Heart left ventricle (tissue), 16 donors: ENCODE data around the gene HACD2. TPM values are rescaled to one million over a fixed set of nuclear protein-coding genes. Genes with fewer than 3 reads are reported as not detected.
A peak's percentile ranks its signal among the peaks of the same experiment; 100 is the strongest.

Experiments
- ATAC-seq, 4 donors: fragments of 200-7000 bp; cut with Tn5 transposase; one replicate each; pipeline ENCODE4 v1.9.1; 2020 to 2022; ENCODE audit warnings: moderate library complexity in 4 of 4, mild to moderate bottlenecking in 3 of 4, moderate number of reproducible peaks in 1 of 4
- DNase-seq, 5 donors: peaks; one replicate each; pipeline ENCODE4 v3.0.0-alpha.2; 2020
- H3K27ac ChIP-seq, 12 donors: fragments of 200-600 bp; sonication (generic) in 4 of 12; one replicate each; pipeline versions ENCODE4 v1.5.0 to v1.8.0; 2016 to 2022; ENCODE audit warnings: mild to moderate bottlenecking in 2 of 12
- H3K27me3 ChIP-seq, 9 donors: fragments of 200-600 bp; sonication (generic) in 2 of 9; one replicate each; pipeline versions ENCODE4 v1.5.1 to v1.8.0; 2016 to 2022; ENCODE audit warnings: mild to moderate bottlenecking in 3 of 9
- H3K36me3 ChIP-seq, 9 donors: fragments of 200-600 bp; sonication (generic) in 2 of 9; one replicate each; pipeline versions ENCODE4 v1.5.0 to v1.8.0; 2018 to 2022; ENCODE audit warnings: mild to moderate bottlenecking in 2 of 9
- H3K4me1 ChIP-seq, 12 donors: fragments of 200-600 bp; sonication (generic) in 4 of 12; one replicate each; pipeline versions ENCODE4 v1.5.0 to v1.8.0; 2016 to 2022; ENCODE audit warnings: mild to moderate bottlenecking in 3 of 12
- H3K4me3 ChIP-seq, 12 donors: fragments of 200-600 bp; sonication (generic) in 4 of 12; one replicate each; pipeline versions ENCODE4 v1.5.0 to v1.8.0; 2017 to 2022; ENCODE audit warnings: mild to moderate bottlenecking in 9 of 12, moderate library complexity in 4 of 12
- H3K9me3 ChIP-seq, 12 donors: fragments of 200-600 bp; sonication (generic) in 4 of 12; one replicate each; pipeline versions ENCODE4 v1.5.0 to v1.8.0; 2016 to 2022; ENCODE audit warnings: mild to moderate bottlenecking in 1 of 12
- POLR2A ChIP-seq, 2 donors: fragments of 450-650 bp; IDR thresholded peaks; one replicate each; pipeline ENCODE4 v1.6.1; 2017; ENCODE audit warnings: antibody characterized with exemption in 2 of 2, mild to moderate bottlenecking in 2 of 2, moderate library complexity in 2 of 2
- WGBS, 4 donors: extraction: QIAGEN DNeasy Blood & Tissue Kit in 2 of 4; methylation state at CpG; one replicate each; pipeline versions ENCODE4 v1.1.5 to v1.1.7; 2013 to 2018; 5-methylcytosine and 5-hydroxymethylcytosine counted together
- intact Hi-C, 10 donors: fragments of 100-400 bp; cut with DNase I; formaldehyde crosslinking; loops; one replicate each; pipeline versions ENCODE4 v1.11.1 to v1.14.2; 2022
- polyA plus RNA-seq, 2 donors: library from polyadenylated mRNA; stranded (reverse); fragments of 200-250 nt; gene quantifications; one replicate each; pipeline ENCODE4 v1.2.3, GENCODE V29; 2013
- total RNA-seq, 9 donors: library from RNA; depleted of rRNA in 2 of 9; stranded (reverse); fragments of >200 nt in 2 of 9; fragmentation: NEBNext Ultra II Directional in 3 of 9; extraction: Animal tissue kit (Norgen Biotek cat#: 25700) in 3 of 9; gene quantifications; one replicate each; pipeline versions ENCODE4 v1.1.0 to v1.2.4, GENCODE V29; 2016 to 2023
- TF ChIP-seq, protein P1 (sequence below), 12 donors: fragments of 200-600 bp; sonication (generic) in 4 of 12; IDR thresholded peaks; one replicate each; pipeline versions ENCODE4 v1.5.0 to v1.8.0; 2018 to 2022; ENCODE audit warnings: antibody characterized with exemption in 12 of 12, mild to moderate bottlenecking in 5 of 12
- donor health status: ischemic (EF 13 %, LVEDD 7.1; RV severe dilation, severe dysfunction).
- donor health status: healthy with polysubstance abuse.
- donor health status: DM: no; HTN: yes; CAD: no.
- donor health status: DM: no; HTN: no; CAD: no.
- donor health status: ischemic (EF 25% LVEDD 6.9; RV normal size, moderate dysfunction).
- donor health status: ischemic (EF 25% LVEDD 5.7; RV mildly dilated, moderate dysfunction).
- donor health status: healthy.
- donor health status: DM: yes; HTN: yes; CAD: no.
- donor health status: ischemic (EF 35%, LVEDD 5.7; RV mildly dilated, moderate dysfunction).
- donor health status: nonischemic (EF 11% LVEDD 7.7; RV severe dilation, severe dysfunction).
- donor health status: DM: yes; HTN: yes; CAD: no.
- donor health status: PGD.
- donor health status: ischemic (EF 29% LVEDD 5.4; RV normal size, mild dysfunction).
- donor health status: nonischemic (EF 23%, LVEDD 6.1; RV moderate dilation, normal function).

HACD2 gene
- total and polyA plus RNA-seq, 11 donors = 5.6 to 23.3 (median 9.7) TPM

DNA sequence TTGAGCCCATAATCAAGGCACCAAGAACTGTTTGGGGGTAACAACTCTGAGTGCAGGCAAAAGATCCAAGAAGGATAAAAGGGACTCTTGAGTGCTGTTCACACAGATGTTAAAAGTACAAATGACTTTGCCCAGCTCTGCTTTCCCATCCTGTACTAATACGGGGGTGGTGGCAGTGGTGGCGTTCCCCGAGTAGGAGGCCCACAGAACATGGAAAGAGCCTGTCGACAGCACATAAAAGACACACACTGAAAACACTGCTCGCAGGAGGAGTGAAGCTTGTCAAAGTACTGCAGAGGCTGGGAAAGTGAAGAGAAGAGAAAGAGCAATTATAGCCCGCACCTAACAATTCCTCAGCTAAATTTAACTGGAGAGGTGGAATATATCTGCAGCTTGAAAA is 40.9 kb downstream of the HACD2 start:
- Histone ChIP-seq H3K9me3 (no peaks in the 10 kb centered on the region), H3K4me1 (peaks cover 0 to 7% (median 0%) of the 10 kb centered on the region in 12 donors), H3K36me3 (peaks cover 0 to 4% (median 0%) of the 10 kb centered on the region in 9 donors), H3K27me3 (no peaks in the 10 kb centered on the region), H3K4me3 (no peak overlapping the region), H3K27ac (no peak overlapping the region)
- DNase-seq = no peak
- 40 to 69% (median 56%) methylated on average over 6 of the region's 6 CpGs for WGBS, 4 donors
- intact Hi-C loops = loop anchor here in 1 of 10 donors (10.0 kb wide), 1 partner anchor 49 kb away; no protein-coding TSS in a partner anchor
- peak in 1 of 4 donors; percentile 18 for ATAC-seq
- TF ChIP-seq, protein P1, sequence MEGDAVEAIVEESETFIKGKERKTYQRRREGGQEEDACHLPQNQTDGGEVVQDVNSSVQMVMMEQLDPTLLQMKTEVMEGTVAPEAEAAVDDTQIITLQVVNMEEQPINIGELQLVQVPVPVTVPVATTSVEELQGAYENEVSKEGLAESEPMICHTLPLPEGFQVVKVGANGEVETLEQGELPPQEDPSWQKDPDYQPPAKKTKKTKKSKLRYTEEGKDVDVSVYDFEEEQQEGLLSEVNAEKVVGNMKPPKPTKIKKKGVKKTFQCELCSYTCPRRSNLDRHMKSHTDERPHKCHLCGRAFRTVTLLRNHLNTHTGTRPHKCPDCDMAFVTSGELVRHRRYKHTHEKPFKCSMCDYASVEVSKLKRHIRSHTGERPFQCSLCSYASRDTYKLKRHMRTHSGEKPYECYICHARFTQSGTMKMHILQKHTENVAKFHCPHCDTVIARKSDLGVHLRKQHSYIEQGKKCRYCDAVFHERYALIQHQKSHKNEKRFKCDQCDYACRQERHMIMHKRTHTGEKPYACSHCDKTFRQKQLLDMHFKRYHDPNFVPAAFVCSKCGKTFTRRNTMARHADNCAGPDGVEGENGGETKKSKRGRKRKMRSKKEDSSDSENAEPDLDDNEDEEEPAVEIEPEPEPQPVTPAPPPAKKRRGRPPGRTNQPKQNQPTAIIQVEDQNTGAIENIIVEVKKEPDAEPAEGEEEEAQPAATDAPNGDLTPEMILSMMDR (IDR thresholded peaks at IDR 0.05) = no peak
- no peak for TF ChIP-seq POLR2A (IDR thresholded peaks at IDR 0.05)

DNA sequence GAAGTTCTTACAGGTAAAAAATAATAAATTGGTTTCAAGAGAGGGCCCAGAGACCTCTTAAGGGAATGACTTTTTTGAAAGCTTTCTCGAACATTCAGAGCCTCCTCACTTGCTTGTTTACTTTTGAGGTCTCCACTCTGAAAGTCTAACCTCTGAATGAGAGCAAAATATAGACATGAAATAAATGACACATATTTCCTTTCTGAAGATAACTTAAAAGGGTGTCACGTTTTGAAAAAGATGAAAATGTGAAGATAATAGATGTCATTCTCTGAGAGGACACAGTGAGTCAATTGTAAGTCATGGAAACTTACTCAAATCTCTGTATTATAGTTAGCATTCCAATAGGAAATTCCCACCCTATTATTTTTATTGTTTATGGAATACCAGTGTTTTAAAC is 44.6 kb downstream of the HACD2 start:
- 58 to 61% (median 59%) methylated on average over 2 of the region's 2 CpGs for WGBS, 4 donors
- TF ChIP-seq, protein P1 (IDR thresholded peaks at IDR 0.05) = no peak
- TF ChIP-seq POLR2A (IDR thresholded peaks at IDR 0.05) = no peak
- DNase-seq = no peak
- Histone ChIP-seq H3K4me1 (peaks cover 0 to 3% (median 0%) of the 10 kb centered on the region in 12 donors), H3K4me3 (no peak overlapping the region), H3K36me3 (no peaks in the 10 kb centered on the region), H3K27me3 (no peaks in the 10 kb centered on the region), H3K27ac (no peak overlapping the region), H3K9me3 (no peaks in the 10 kb centered on the region)
- no peak for ATAC-seq
- intact Hi-C loops = loop anchor here in 1 of 10 donors (10.0 kb wide), 1 partner anchor 45 kb away; no protein-coding TSS in a partner anchor

DNA sequence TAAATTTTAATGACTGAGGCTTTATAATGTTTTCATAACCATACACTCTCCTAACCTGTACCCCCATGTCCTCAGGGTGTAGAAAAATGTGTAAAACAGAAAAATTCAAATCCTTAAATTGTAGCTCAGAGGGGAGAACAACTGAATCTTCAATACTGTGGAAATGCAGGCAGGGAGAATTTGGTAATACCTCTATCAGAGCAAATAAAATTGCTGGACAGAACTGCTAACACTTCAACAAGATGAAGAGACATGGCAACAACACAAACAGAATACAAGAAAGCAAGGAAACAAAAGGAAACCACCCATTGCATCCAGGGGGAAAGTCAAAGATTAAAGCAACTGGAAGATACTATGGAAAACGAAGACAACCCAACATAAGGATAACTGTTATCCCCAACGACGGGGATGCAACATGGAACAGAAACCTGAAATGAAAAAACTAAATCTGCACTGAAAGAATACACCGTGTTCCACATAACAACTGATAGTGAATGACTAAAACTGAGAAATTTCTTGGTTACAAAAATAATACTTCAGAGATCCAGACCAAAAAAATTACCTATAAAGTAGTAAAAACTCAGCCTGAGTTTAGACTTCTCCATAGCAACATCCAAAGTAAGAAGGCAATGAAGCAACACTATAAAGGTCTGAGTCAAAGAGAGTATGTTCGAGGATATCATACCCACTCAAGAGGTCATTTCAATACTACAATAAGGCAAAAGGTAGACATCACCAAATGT is 48.5 kb downstream of the HACD2 start:
- TF ChIP-seq, protein P1 (IDR thresholded peaks at IDR 0.05) = no peak
- TF ChIP-seq POLR2A (IDR thresholded peaks at IDR 0.05) = no peak

DNA sequence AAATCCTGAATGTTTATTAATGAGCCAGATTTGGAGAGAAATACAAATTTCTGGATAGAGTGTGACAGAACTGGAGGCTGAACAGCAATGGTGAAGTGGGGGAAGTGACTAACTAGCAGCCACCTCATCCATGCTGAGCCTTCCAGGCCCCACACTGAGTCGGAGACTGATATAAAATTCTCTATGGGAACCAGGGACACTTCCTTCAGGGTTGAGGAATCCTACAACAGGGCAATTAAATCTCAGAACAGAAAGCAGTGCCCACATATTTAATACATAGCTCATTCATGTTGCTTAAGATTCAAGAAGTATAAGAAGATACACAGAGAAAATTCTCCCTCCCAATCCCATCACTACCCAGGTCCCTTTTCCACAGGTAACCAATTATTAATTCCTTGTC is 49.3 kb downstream of the HACD2 start:
- no peak overlapping the region for H3K4me3 ChIP-seq
- H3K4me1 ChIP-seq = no peaks in the 10 kb centered on the region
- 95 to 100% (median 99%) methylated on average over 1 of the region's 1 CpG for WGBS, 4 donors
- no peaks in the 10 kb centered on the region for H3K9me3 ChIP-seq
- intact Hi-C loops = no loop called here
- TF ChIP-seq POLR2A (IDR thresholded peaks at IDR 0.05) = no peak
- TF ChIP-seq, protein P1 (IDR thresholded peaks at IDR 0.05) = no peak
- no peak overlapping the region for H3K27ac ChIP-seq
- DNase-seq (no peak), ATAC-seq (no peak)
- no peaks in the 10 kb centered on the region for H3K36me3 ChIP-seq
- no peaks in the 10 kb centered on the region for H3K27me3 ChIP-seq

More for the DNA sequence above, 48.5 kb downstream of the HACD2 start:
- H3K4me3 ChIP-seq = no peak overlapping the region
- ATAC-seq = no peak
- intact Hi-C loops = no loop called here
- H3K27me3 ChIP-seq = no peaks in the 10 kb centered on the region
- no peaks in the 10 kb centered on the region for H3K9me3 ChIP-seq
- DNase-seq = no peak
- no peaks in the 10 kb centered on the region for H3K36me3 ChIP-seq
- no peak overlapping the region for H3K27ac ChIP-seq
- WGBS, 4 donors = 85 to 93% (median 90%) methylated on average over 5 of the region's 5 CpGs
- H3K4me1 ChIP-seq = no peaks in the 10 kb centered on the region
